NT2/D1 (cell line): ENCODE data around the gene OR10Z1.

Source experiments
- YY1 ChIP-seq: IDR thresholded peaks from 2 replicates; pipeline ENCODE4 v1.6.1; 2011; ENCODE audit not compliant: insufficient read length, insufficient read depth
- ZNF274 ChIP-seq: IDR thresholded peaks from 2 replicates; pipeline ENCODE4 v1.6.1; 2011; ENCODE audit warnings: mild to moderate bottlenecking, low read depth, low read length

GRCh38 chr1:158583962-158584361, 21.1 kb upstream of the OR10Z1 start:
- TF ChIP-seq YY1, result no peak
- no peak for TF ChIP-seq ZNF274
